ENCODE results near the gene TNNT3. TPM values are rescaled to one million over a fixed set of nuclear protein-coding genes. Genes with fewer than 3 reads are reported as not detected.

TNNT3 gene
- total RNA-seq, 1 donor from 2014 or later, result not detected

GRCh38 chr11:1877211-1878136 is 42.0 kb upstream of the TNNT3 start:
- DNase-seq (ENCODE audit: low read depth), result no peak
- Histone ChIP-seq H3K36me3 (ENCODE audit: control insufficient read depth, insufficient read depth, low read length) (no peaks in the 10 kb centered on the region), H3K27me3 (ENCODE audit: control insufficient read depth, insufficient read depth, low read length) (peaks cover 8% of the 10 kb centered on the region), H3K4me3 (ENCODE audit: low read depth, low read length) (no peak overlapping the region)
- TF ChIP-seq, protein P1, sequence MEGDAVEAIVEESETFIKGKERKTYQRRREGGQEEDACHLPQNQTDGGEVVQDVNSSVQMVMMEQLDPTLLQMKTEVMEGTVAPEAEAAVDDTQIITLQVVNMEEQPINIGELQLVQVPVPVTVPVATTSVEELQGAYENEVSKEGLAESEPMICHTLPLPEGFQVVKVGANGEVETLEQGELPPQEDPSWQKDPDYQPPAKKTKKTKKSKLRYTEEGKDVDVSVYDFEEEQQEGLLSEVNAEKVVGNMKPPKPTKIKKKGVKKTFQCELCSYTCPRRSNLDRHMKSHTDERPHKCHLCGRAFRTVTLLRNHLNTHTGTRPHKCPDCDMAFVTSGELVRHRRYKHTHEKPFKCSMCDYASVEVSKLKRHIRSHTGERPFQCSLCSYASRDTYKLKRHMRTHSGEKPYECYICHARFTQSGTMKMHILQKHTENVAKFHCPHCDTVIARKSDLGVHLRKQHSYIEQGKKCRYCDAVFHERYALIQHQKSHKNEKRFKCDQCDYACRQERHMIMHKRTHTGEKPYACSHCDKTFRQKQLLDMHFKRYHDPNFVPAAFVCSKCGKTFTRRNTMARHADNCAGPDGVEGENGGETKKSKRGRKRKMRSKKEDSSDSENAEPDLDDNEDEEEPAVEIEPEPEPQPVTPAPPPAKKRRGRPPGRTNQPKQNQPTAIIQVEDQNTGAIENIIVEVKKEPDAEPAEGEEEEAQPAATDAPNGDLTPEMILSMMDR (IDR thresholded peaks at IDR 0.05; ENCODE audit: insufficient read depth, low read length, poor library complexity, severe bottlenecking), result no peak

DNA sequence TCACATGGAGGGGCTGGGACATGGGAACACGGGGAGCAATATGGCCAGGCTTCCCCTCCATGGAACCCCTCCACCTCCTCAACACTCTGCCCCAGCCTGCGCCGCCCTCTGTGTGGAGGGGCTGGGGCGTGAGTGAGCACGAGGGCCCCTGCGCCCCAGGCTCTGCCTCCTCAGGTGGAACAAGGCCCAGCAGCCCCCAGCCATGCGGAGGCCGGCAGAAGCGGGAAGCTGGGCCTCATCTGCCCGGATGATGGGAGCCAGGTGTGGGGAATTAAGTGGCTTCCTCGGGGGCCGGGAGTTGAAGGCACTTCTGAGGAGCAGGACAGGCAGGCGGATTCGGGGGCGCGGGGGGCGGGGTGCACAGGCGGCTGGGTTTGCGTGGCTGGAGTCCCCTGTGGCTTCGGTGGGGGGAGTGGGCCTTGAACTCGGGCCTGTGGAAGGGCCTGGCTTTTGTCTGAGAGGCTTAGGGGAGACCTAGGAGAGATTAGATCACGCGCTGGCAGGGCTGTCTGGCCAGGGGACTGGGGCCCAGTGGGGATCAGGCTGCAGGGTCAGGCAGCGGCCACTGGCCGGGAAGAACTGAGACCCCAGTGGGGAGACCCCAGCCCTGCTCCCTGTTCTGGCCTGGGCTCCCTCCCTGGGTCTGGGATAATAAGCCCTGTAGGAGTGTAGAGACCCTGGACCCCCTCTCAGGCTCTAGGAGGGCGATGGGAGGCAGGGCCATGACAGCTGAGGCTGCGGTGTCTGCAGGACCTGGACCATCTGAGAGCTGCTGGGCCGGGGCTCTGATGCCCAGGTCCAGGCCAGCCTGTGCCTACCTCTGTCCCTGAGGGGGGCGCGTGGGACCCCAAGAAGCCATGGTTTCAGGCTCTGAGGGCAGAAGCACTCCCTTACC is 41.1 kb upstream of the TNNT3 start:
- Histone ChIP-seq H3K4me3 (ENCODE audit: low read depth, low read length) (no peak overlapping the region), H3K27me3 (ENCODE audit: control insufficient read depth, insufficient read depth, low read length) (peaks cover 6% of the 10 kb centered on the region), H3K36me3 (ENCODE audit: control insufficient read depth, insufficient read depth, low read length) (no peaks in the 10 kb centered on the region)
- TF ChIP-seq, protein P1 (IDR thresholded peaks at IDR 0.05; ENCODE audit: insufficient read depth, low read length, poor library complexity, severe bottlenecking), result no peak
- no peak for DNase-seq (ENCODE audit: low read depth)

- no peak overlapping the region for H3K4me3 ChIP-seq (ENCODE audit: low read depth, low read length)
- TF ChIP-seq, protein P1 (IDR thresholded peaks at IDR 0.05; ENCODE audit: insufficient read depth, low read length, poor library complexity, severe bottlenecking), result no peak
- no peaks in the 10 kb centered on the region for H3K36me3 ChIP-seq (ENCODE audit: control insufficient read depth, insufficient read depth, low read length)
- DNase-seq (ENCODE audit: low read depth), result no peak
- H3K27me3 ChIP-seq (ENCODE audit: control insufficient read depth, insufficient read depth, low read length), result peaks cover 6% of the 10 kb centered on the region
These were observed 40.1 kb upstream of the TNNT3 start for GRCh38 chr11:1879342-1879940.

GRCh38 chr11:1879941-1880720 is 39.4 kb upstream of the TNNT3 start:
- no peak for DNase-seq (ENCODE audit: low read depth)
- H3K27me3 ChIP-seq (ENCODE audit: control insufficient read depth, insufficient read depth, low read length), result peaks cover 6% of the 10 kb centered on the region
- TF ChIP-seq, protein P1 (IDR thresholded peaks at IDR 0.05; ENCODE audit: insufficient read depth, low read length, poor library complexity, severe bottlenecking), result no peak
- no peak overlapping the region for H3K4me3 ChIP-seq (ENCODE audit: low read depth, low read length)
- no peaks in the 10 kb centered on the region for H3K36me3 ChIP-seq (ENCODE audit: control insufficient read depth, insufficient read depth, low read length)

GRCh38 chr11:1880746-1881441 is 38.6 kb upstream of the TNNT3 start:
- DNase-seq (ENCODE audit: low read depth), result no peak
- Histone ChIP-seq H3K27me3 (ENCODE audit: control insufficient read depth, insufficient read depth, low read length) (peaks cover 6% of the 10 kb centered on the region), H3K4me3 (ENCODE audit: low read depth, low read length) (no peak overlapping the region), H3K36me3 (ENCODE audit: control insufficient read depth, insufficient read depth, low read length) (no peaks in the 10 kb centered on the region)
- TF ChIP-seq, protein P1 (IDR thresholded peaks at IDR 0.05; ENCODE audit: insufficient read depth, low read length, poor library complexity, severe bottlenecking), result no peak
